ENCODE data around the gene BRIX1.
"Not testable (repeated sequence)": the region's sequence is repeated elsewhere in the genome, so short reads cannot be mapped to it uniquely, and the experiment has no call there.

The BRIX1 gene

DNA sequence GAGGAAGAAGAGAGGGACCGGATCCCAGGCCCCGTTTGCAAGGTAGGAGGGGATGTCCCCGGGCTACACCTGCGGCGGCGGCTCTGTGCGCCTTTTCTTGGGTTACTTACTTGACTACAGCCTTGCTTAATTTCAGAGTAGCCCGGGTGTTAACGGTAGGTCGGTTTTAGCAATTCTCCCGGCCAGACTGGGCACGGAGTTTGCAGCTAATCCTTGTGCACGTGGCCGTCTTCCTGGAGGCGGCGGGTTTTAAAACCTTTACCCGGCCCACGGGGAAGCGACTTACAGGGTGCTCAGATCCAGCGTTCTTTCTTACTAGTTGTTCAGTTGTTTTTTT, 313 bp downstream of the BRIX1 start:
- no peak for DNase-seq

GRCh38 chr5:34916518-34916917, 1.0 kb downstream of the BRIX1 start:
- no peak for DNase-seq

DNA sequence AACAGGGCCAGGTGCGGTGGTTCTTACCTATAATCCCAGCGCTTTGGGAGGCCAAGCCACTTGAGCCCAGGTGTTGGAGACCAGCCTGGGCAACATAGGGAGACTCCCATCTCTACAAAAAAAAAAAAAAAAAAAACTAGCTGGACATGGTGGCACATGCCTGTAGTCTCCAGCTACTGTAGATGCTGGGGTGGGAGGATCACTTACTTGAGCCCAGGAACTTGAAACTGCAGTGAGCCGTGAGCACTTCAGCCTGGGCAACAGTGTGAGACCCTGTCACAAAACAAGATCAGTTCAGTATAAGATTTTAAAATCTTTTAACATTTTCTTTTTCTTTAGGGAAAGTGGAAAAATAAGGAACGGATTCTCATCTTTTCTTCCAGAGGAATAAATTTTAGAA, 2.5 kb downstream of the BRIX1 start:
- DNase-seq = no peak

GRCh38 chr5:34919077-34919476, 3.6 kb downstream of the BRIX1 start:
- DNase-seq = no peak

DNA sequence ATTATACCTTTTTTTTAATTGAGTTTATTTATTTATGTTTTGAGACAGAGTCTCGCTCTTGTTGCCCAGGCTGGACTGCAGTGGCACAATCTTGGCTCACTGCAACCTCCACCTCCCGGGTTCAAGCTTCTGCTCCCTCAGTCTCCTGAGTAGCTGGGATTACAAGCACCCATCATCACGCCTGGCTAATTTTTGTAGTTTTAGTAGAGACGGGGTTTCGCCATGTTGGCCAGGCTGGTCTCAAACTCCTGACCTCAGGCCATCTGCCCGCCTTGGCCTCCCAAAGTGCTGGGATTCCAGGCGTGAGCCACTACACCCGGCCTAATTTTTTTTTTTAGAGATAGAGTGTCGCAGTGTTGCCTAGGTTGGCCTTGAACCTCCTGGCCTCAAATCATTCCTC, 7.7 kb downstream of the BRIX1 start:
- DNase-seq = not testable (repeated sequence)

DNA sequence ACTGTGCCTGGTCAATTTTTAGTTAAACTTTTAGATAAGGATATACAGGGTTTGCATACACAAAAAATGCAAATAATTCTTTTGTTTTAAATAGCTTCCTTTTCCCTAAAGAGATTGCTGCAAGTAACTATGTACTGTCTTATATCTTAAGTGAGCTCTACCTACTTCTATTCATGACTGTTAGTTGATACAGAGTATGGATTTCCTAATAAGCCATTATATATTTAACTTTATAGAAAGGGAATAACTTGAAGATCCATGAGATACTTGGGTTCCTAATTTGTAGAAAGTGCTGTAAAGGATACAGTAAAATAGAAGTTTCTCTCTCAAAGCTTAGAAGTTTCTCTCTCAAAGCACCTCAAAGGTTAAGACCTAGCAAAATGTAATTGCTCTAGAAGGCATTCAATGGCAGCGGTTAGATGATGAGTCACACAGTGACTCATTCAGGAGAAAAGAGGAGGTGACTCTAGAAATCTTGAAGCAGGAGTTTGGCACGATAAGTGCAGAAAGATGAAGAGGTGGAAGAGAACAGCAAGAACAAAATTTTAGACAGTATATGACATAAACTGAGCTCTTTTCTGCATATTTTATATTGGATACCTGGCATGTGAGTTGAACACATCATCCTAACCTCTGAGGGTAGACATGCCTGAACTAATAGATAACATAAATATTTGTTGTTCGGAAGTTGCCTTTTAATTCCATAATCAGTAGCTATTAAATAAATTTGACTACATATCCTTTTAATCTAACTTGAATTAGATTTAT, 8.4 kb downstream of the BRIX1 start:
- DNase-seq = no peak

- no peak for DNase-seq
Observed at GRCh38 chr5:34924462-34924765, 8.9 kb downstream of the BRIX1 start.

GRCh38 chr5:34926318-34926888, 10.9 kb downstream of the BRIX1 start:
- no peak for DNase-seq

DNA sequence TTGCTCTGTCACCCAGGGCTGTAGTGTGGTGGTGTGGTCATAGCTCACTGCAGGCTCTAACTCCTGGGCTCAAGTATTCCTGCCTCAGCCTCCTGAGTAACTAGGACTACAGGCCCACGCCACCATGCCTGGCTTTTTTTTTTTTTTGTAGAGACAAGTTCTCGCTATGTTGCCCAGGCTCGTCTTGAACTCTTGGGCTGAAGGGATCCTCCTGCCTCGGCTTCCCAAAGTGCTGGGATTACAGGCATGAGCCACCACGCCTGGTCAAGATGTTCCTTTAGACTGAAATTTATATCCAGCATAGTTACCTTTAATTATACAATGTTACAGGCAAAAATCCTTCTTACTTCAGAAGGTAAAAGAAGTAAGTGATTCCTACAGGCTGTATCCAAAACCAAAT, 12.3 kb downstream of the BRIX1 start:
- no peak for DNase-seq

GRCh38 chr5:34928267-34928666, 12.8 kb downstream of the BRIX1 start:
- DNase-seq = peak; percentile 14

GRCh38 chr5:34929134-34929719, 13.7 kb downstream of the BRIX1 start, which contains the start of gene DNAJC21:
Gene DNAJC21, plus strand, starts transcription at chr5:34929559. Its CDS starts 261 bp downstream, at chr5:34929820.
- DNase-seq = peak; percentile 99

DNA sequence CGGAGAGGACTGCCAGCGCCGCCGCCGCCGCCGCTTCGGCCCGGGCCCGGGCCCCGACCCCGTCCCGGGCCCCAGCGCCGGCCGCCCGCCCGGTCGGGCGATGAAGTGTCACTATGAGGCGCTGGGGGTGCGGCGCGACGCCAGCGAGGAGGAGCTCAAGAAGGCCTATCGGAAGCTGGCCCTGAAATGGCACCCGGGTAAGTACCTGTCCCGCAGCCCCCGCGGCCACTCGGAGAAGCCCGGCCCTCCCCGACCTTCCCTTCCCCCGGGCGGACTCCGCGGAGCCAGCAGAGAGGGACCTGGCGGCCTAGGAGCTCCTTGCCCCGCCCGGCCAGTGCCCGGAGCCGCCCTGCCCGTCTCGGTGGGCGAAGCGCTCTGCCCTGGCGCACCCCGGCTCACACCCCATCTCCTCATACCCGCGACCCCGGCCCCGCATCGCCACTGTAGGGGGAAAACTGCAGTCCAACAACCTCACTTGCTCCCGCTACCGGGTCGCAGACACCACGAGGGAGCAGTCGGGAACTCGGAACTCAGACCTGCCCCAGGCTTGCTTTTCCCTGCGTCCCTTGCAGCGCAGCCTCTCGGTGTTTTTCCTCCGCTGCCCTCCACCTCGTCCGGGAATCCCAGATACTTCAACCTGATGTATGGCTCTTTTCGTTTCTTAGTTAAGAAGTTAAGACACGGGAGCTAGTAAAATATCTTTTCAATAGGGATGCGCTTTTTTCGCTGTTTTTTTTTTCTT, 14.4 kb downstream of the BRIX1 start:
- peak; percentile 90 for DNase-seq

DNA sequence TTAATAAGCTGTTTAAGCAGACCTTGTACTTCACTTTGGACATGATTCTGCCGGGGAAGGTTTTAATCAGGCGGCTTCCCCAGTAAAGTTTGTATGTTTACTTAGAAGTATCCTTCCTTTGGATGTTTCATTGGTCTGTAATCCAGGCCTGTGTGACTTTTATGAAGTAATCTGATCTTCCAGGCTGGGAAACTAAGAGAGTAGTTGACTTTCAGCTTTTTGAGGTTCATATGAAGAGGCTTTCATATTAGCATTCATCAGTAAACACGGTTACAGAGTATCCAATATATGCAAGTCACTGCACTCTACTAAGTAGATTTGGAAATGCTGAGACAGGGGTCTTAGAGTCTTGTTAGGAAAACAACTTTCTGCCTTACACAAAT, 14.9 kb downstream of the BRIX1 start:
- no peak for DNase-seq

DNA sequence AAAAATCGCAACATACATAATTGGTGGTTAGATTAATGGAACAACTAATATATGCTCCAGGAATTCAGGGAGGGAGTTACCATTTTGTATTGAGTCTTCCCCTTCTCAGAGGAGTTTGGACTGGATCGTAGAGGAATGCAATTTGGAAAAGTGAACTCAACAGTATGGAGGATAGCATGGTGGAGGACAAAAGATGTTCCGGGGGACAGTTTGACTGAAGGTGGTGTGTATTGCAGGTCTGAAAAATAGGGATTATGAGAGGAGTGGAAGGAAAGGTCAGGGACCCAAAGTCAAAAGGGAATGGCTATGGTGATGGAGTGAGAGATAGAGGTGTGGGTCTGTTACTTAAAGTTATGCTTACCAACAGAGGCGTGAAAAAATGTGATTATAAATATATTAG, 15.4 kb downstream of the BRIX1 start:
- no peak for DNase-seq

DNA sequence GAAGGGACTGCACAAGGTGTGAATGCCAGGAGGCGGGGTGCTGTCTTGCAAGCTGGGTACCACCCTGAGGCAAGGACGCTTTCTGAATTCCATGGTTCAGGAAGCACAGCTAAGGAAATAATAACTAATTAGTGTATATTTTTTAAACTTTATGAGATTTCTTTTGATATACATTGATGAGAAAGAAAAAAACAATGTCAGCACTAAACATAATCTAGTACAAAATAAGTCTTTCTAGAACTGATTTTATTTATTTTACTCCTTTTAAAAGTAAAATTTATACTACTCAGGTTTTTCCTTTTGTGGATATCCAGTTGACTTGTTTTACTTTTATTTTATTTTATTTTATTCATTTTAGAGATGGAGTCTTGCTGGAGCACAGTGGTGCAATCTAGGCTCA, 17.4 kb downstream of the BRIX1 start:
- no peak for DNase-seq

GRCh38 chr5:34941936-34942335, 26.4 kb downstream of the BRIX1 start:
- DNase-seq = no peak

DNA sequence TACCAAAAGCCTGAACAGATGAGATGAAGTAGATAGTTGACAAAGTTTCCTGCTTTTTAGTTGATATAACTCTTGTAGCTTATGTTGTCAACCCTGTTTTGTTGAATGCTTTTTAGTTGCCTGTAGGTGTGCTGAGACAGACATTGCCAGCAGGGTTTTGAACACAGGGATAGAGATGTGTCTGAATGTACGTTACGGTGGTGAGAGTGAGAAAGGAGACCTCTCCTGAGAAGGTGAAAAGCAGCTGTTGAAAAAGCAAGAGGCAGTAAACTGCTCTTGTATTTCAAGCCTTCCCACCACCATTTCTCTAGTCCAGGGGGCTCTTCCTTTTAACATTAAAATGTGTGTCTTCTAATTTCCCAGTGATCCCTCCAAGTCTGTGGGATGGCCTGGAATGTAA, 28.5 kb downstream of the BRIX1 start:
- no peak for DNase-seq

DNA sequence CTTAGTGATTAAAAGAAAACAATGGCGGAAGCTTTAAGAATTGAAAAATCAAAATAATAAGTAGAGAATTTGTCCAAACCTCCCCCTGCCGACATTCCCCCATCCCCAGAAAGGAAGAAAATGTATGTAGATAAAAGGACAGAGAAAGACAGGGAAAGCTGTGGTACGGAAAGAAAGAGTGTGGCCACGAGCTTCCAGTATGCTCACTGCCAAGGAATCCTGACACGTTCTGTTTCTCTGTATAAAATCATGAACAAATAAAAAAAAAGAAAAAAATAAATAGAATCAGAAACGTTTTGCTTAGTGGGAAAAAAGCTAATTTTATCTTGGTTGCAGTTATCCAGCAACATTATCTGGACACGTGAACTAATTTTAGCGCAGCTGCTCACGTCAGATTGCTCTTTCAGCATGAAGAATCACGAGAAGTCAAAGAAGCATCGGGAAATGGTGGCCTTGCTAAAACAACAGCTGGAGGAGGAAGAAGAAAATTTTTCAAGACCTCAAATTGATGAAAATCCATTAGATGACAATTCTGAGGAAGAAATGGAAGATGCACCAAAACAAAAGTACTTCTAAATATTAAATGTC, 29.0 kb downstream of the BRIX1 start:
- DNase-seq = no peak

- no peak for DNase-seq
Observed at GRCh38 chr5:34957321-34957720, 41.8 kb downstream of the BRIX1 start.

DNA sequence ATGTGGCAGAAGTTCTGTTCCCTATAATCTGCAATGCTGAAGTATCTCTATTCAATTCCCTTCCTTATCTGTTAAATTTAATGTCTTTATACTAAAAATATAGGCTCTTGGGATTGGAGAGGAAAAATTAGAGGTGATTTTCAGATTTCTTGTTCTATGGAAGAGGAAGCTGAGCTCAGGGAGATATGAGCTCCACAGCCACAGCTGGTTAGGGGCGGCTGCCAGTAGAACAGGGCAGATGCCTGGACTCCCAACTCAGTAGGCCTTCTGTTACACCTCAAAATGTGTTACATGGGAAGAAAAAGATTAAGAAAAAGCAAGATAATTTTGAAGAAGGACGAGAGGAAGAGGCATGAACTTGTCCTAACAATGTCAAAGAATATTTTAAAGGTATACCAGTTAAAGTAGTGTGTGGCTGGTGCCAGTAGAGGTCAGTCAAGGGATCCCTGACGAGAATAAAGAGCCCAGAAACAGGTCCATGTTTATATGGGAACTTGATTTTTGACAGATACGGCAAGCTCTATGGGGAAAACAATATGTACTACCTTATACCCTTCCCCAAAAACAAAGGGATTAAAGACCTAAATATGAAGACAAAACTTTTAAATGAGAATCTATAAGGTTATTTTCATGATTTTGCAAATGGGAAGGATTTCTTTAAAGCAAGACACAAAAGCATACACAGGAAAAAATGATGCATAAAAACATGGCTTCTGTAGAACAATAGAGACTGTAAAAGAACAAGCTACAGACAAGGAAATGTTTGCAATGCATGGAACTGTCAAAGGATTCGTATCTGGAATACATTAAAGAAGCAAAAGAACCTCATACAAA, 42.6 kb downstream of the BRIX1 start:
- DNase-seq = peak; percentile 53

DNA sequence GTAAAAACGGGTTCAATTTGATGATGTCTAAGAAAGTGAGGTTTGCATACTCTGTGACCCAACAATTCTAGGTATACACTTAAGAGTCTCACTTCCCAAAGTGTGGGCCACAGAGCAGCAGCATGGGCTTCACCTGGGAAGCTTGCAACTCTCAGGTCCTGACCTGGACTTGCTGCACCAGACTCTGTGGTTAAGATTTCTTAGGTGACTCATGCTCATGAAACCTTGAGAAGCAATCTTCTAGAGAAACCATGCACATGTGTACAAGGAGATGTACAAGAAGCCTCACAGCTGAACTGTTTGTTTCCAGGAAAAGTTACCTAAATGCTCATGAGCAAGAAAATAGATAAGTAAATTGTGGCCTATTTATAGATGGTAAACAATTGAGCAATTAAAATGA, 43.8 kb downstream of the BRIX1 start:
- DNase-seq = no peak

DNA sequence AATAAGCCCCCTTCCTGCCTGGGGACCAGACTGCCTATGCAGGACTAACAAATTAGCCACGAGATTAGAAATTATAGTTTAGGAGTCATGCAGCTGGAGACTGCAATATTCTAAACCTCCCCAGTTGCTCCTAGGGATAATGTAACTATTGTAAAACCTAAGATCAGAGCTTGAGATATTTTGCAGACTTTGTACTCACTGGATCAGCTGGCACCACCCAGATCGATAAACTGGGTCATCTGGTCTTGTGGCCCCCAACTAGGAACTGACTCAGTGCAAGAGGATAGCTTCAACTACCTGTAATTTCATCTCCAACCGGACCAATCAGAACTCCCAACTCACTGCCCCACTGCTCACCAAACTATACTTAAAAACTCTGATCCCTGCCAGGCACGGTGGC, 52.0 kb downstream of the BRIX1 start:
- no peak for DNase-seq

- no peak for DNase-seq
Observed at GRCh38 chr5:34968258-34968657, 52.7 kb downstream of the BRIX1 start.
